CMK (cell line): ENCODE data around the gene F13A1.

Experiments used
- DNase-seq: peaks from one replicate; pipeline ENCODE4 v3.0.0-alpha.2; 2010; ENCODE audit warnings: low read depth

F13A1 gene

DNA sequence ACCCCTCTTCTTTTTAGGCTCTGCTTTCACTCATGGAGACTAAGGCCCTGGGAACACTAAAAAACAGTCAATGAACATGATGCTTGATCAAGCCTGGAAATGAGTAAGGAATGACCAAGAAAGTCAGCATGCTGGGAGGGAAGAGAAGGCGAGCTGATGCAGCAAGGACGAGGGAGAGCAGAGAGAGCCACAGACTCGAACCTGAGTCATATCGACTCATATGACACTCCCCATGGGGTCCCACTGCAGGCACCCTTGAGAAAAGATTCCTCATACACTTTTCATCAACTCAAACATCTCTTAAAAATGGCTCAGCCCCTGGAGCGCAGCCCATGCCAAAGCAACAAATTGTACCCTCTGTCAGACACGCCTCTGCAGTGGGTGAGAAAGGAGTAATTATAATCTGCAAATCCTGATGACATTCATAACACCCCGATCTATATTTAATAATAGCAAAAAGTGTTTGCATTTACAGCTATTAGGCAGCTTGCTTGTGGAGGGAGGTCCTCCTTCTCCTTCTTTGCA is 127.2 kb downstream of the F13A1 start:
- DNase-seq: no peak

DNA sequence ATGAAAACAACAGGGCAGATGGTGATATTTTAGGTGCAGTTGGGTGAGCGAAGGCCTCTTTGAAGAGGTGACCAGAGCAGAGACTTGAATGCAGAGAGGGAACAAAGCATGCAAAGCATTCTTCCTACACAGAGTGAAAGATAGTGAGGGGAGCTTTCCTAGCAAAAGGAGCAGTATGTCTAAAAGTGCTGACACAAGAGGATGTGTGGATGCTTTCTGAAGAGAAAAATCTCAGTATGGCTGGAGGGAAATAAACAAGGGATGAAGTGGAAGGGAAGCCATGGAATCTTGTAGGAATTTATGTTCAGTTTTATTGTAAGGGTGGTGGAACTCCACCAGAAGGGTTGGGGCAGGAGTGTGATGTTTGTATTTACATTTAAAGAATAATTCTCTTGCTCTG is 128.6 kb downstream of the F13A1 start:
- DNase-seq: no peak

DNA sequence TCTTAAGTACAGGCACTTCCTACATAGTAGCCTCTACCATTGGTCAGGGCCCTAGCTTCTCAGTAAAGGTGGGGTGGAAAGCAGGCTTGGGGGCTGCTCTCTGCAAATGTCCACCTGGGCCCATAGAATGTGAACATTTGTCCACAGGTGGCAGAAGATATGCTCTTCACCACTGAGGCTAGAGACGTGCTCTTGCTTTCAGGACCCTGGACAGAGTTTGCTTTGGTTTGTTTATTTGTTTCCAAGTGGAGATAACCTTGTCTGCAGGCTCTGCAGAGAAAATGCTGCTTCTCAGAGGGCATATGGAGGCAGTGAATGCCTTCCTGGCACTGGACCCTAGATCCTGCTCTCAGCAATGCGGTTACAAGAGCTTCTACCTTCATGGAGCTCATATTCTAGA is 129.0 kb downstream of the F13A1 start:
- no peak for DNase-seq

DNA sequence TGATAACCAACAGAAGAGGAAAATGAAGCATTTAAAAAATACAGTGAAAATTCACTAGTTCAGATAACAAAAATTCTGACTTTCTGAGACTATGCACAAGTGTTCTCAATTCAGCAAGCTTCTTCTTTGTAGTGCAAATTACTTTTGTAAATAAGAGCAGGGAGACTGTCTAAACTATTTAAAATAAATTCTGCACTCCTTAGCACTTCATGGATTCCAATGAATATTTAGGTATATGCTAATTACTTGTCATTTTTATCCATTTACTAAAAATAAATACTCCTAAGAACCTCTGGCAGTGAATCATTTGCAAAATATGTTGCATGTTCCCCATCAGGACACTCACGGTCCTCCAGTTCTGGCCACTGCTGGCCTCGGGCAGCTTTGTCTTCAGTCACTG is 139.8 kb downstream of the F13A1 start:
- DNase-seq: no peak

DNA sequence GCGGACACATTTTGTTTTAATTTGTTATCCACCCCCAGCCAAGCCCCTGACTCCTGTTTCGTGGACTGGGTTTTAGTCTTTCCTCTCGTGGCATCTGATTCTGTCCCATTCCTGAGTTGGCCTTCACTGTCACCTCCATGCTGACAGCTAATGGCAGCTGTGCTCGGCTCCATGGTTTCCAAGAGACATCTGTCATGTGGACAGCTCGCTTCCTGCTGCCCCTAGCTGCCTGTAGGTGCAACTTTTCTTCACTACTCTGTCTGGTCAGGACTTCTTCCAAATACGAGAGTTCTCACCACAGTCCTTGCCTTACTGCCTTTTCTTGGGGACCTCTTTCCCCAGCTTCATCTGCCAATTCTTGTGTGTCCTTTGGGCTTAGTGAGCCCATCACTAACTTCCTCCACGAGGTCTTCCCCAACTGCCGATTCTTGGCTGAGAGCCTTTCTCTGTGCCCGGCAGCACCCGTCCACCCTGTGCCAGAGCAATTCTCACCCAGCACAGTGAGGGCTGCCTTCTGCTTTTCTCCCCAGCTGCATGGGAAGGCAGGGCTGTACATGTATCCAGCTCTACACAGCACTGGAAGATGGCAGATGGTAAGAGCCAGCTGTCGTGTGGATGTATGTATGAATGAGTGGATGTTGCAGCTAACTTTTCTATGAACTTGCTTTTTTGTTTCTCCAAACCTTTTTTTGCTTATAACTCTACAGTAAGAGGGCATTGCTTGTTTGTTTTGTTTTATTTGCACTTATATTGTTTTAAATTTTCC is 140.4 kb downstream of the F13A1 start:
- DNase-seq: no peak

DNA sequence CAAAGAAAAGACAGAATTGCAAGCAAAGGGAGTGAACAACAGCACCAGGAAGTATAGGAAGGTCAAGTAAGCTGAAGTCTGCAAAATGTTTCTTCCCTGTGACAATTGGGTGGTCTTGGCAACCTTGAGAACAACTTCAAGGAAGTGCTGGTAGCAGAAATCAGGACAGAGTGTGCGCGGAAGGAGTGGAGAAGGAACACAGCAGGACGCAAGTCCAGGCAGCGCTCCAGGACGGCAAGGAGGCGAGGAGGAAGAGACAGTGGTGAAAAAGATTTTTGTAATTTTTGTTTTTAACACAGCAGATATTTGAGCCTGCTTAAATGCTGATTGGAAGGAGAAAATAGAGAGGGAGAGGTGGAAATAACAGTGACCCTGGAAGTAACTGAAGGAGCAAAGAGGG is 141.7 kb downstream of the F13A1 start:
- no peak for DNase-seq

DNA sequence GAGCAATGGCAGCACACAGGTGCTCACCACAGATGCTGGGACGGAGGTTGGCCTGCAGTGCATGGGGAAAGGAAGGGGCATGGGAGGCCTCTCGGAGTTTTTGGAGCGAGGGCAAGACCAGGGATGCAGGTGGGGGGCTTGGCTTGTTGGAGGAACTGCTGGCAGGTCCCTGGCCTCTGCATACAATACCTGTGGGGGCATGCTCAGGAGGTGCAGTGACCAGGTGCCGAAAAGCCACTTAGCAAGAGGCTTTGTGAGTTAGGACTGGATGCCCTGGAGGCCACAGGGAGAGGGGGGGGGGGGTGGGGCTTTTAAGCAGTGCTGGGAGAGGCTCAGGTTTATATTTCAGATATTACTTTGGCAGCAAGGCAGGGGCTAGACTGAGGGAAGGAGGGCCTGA is 142.7 kb downstream of the F13A1 start:
- no peak for DNase-seq

DNA sequence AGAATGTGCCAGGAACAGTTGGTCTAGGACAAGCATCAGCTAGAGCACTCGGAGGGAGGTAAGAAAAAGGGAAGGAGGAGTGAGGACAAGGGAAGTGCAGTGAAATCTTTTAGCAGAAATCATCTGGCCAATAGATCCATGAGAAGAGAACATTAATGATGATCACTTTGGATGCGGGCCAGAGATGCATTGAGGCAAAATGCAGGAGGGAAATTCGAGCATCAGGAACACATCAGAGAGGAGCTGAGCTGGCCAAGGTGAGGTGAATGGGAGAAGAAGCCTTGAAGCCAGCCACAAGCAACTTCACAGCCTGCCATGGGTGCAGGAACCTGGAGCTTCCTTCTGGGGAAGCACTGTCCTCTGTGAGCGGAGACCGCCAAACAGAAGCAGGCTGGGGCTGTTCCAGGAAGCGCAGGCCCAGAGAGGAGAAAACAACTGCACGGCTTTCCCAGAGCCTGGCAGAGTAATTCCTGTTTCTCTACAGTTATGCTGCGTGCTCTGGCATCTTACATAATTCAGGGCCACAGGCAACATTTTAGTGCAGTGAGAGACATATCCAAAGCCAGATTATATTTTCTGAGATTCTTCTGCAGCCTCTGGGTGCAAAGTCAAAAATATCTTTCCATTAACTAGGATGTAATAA is 143.8 kb downstream of the F13A1 start:
- no peak for DNase-seq

DNA sequence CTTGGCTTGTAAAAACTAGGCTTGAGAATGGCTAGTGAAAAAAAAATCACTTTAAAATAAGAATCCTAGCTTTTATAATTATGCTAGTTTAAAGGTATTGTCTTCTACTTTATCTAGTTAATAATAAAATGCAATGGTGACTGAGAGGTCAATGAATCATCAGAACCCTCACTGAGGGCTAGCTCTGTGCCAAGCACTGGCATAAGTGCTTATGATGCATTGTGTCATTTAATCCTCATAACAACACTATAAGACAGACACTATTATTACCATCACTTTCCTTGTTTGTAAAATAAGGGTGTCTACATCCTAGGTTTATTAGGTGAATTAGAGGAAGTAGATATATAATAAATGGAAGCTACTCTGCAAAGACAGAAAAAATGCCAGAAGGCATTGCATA is 144.3 kb downstream of the F13A1 start:
- DNase-seq: no peak

DNA sequence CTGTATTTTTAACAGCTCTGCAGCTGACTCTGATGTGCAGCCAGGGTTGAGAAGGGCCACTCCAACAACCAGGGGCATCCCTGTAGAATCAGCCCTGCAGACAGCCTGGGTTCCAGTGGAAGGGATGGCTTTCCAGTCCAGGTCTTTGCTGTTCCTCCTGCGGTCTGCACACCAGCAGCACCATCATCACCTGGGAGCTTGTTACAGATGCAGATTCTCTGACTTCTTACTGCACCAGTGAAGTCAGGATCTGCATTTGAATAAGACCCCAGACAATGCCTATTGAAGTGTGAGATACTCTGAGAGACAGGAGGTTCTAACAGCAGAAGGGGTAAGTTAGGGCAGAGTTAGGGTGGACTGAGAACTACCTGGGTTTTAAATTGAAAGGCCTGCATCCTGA is 151.3 kb downstream of the F13A1 start:
- no peak for DNase-seq

DNA sequence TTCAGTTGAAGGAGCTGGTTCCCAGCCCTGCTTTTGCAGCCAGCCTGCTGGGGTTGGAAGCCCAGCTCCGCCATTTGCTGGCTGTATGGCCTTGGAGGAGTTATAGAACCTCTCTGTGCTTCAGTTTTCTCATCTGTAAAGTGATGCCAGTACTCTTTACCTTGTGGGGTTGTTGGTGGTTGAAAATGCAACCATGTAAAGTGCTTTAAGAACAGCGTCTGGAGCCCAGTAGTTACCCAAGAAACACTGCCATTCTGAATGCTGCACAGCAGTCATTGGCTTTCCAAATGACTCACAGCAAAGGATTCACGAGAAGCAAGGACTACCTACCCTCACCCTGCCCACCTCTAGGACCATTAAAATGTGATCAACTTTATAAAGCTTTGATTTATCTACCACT is 154.4 kb downstream of the F13A1 start:
- no peak for DNase-seq

DNA sequence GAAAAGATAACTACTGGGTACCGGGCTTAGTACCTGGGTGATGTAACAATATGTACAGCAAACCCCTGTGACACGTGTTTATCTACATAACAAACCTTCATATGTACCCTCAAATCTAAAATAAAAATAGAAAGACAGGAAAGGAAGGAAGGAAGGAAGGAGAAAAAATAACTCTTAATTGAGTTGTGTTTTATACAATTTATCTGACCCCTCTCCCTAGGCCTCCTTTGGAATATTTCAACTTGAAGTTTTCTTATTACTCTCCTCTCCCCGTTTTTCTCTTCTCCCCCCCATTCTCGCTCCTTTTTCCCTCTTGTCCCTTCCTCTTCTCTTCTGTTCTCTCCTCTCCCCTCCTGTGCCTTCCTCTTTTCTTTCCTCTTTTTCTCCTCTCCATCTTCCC is 156.1 kb downstream of the F13A1 start:
- DNase-seq: no peak

DNA sequence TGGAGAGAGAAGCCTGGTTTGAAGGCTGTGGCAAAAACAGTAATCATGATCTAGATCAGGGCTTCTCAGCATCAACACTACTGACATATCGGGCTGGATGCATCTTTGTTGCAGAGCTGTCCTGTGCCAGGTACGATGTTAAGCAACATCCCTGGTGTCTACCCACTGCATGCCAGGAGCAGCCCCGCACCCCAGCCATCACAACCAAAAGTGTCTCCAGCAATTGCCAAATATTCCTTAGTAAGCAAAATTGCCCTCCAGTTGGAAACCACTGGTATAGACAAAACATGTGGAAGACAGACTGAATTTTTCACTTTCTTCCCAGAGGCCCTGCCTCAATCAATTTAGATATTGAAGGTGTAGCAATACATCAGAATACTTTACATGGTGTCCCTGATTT is 166.1 kb downstream of the F13A1 start:
- DNase-seq: no peak

DNA sequence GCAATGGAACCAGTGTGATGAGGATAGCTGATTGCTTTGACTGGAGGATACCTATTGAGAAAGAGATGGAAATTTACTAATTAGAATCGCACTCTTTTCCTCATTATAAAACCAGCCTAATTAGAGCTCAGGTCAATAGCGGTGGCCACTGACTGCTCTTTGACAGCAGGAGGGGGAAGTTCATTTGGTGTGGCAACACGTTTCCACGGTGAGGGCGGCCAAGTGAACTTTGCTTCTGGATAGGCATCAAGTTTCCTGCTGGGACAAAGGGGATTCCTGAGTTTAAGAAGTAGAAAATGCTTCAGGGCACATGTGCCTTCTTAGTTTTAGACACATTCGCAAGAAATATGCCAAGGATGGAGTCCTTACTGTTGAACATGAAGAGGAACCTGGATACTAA is 168.4 kb downstream of the F13A1 start:
- no peak for DNase-seq

DNA sequence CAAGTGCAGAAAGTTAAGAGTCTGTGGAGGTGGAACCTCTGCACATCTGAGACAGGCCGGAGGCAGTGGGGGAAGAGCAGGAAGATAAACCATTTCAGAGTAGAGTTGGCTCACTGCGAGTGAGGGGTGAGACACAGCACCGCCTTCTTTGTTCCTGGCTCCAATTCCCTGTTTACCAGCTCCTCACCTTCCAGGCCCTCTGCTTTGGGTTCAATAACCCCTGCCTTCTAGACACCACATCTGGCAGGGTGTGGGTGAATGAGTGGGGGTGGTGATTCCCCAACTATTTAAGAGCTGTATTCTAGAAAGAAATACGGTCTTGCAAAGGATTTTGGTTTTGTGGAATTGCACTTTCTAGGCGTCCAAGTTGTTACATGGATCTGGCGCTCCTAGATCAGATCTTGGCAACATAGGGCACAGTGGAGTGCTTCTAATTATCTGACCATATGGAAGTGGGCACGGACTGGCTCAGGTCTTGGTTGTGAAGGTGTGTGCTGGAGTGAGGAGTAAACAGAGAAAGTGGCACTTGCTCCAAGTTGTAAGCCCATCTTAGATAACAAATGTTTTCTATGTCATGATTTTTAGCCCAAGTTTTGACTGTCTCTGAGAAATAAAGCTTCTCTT is 172.2 kb downstream of the F13A1 start:
- no peak for DNase-seq

DNA sequence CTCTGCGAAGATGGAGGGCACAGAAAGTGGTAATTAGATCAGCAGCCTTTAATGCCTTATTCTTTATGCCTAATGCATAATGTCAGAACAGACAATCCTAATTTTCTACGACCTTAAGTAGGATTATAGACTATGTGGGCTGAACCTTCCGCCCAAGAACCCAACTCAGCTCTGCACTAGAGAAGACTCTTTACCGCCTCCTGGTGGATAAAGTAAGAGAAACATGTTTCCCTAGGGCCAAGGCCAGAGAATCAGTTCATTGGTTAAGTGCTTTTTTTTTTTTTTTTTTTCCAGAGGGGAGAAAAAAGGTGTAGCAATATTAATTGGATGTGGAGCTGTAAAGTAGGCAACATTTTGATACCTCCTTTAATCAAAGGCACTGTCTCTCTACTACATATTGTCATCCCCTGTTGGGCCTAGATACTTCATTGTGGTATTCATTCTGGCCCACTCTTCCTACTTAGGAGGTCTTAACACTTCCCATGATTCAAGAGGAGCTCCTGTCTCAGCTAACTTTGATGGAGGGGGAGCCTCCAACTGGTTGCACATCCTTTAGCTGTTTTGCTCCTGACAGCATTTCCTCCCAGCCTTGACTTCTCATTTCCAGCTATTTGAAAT is 188.9 kb downstream of the F13A1 start:
- DNase-seq: peak; percentile 30

DNA sequence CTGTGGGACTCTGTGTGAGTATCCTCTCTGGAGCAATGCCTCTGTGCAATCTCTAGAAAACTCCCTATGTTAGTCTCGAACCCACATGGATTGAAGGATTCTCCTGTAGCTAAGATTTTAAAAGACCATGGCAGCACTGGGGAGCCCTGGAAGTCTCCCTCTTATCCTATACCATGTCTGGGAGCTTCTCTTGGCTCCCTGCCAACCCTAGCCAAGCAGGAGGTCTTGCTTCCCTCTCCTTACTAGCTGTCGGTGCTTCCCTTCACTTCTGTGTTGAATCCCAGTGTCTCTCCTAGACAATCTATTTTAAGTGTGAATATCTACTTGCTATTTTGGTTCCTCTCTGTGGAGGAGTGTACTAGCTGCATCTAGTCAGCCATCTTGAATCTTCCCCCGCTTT is 195.0 kb downstream of the F13A1 start:
- DNase-seq: no peak

DNA sequence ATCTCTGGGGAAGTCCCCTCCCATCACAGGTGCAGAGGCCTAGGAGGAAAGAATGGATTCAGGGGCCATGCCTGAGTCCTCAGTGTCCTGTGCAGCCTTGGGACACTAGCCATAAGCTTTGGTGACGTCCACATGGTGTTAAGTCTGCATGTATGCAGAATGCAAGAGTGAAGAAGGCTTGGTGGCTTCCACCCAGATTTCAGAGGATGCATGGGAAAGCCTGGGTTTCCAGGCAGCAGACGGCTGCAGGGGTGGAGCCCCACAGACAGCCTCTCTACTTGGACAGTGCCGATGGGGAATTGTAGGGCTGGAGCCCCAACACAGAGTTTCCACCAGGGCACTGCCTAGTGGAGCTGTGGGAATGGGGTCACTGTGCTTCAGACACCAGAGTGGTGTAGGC is 196.7 kb downstream of the F13A1 start:
- no peak for DNase-seq

DNA sequence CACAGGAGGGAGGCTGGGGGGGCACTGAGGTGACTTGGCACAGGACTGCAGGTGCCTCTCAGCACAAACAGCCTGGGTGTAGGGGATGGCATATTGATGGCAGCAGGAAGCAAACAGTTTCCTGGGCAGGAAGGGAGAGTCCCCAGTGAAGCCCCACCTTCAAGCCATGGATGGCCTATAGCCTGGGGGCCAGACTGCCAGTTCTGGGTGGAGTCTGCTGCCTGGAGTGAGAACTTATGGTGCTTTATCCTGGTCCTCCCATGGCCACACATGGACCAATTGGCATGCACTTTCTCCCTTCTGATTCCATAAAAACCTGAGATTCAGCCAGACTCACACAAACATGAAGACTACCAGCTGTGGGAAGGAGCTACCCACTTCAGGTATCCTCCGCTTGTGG is 198.5 kb downstream of the F13A1 start:
- no peak for DNase-seq

DNA sequence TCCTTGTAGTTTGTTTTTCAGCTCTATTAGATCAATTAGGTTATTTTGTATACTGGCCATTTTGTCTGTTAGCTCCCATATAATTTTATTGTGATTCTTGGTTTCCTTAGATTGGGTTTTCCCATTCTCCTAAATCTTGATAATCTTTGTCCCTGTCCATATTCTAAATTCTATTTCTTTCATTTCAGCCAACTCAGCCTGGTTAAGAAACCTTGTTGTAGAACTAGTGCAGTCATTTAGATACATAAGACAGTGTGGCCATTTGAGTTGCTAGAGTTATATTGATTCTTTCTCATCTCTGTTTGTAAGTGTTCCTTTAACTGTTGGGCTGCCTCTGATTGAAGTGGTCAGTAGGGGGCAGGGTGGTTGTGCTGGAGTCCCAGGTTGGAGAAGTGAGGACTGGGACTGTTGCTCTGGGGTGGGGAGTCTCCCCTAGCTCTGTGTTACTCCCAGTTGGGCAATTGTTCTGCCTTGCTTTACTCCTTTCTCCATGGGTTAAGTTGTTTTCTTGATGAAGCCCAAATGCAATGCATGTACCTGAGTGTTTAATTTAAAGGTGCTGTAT is 214.9 kb downstream of the F13A1 start:
- DNase-seq: no peak
